Mucosa of descending colon (tissue), 3 donors: ENCODE data around the gene SAFB. TPM values are rescaled to one million over a fixed set of nuclear protein-coding genes. Genes with fewer than 3 reads are reported as not detected.

ENCODE experiments used
- ATAC-seq: fragments of 200-7000 bp; cut with Tn5 transposase; one replicate; pipeline ENCODE4 v1.9.1; 2020; ENCODE audit warnings: mild to moderate bottlenecking, moderate library complexity
- DNase-seq, 3 donors: peaks; one replicate each; pipeline ENCODE4 v3.0.0-alpha.2; 2020
- H3K36me3 ChIP-seq: fragments of 200-600 bp; one replicate; pipeline ENCODE4 v1.8.0; 2021; ENCODE audit warnings: low read depth, mild to moderate bottlenecking
- H3K4me1 ChIP-seq: fragments of 200-600 bp; one replicate; pipeline ENCODE4 v1.8.0; 2021; ENCODE audit warnings: low read depth, mild to moderate bottlenecking
- H3K4me3 ChIP-seq: fragments of 200-600 bp; one replicate; pipeline ENCODE4 v1.8.0; 2021; ENCODE audit warnings: mild to moderate bottlenecking
- H3K9me3 ChIP-seq: fragments of 200-600 bp; one replicate; pipeline ENCODE4 v1.8.0; 2021; ENCODE audit warnings: mild to moderate bottlenecking
- CTCF ChIP-seq: fragments of 200-600 bp; IDR thresholded peaks from one replicate; pipeline ENCODE4 v1.8.0; 2022; ENCODE audit warnings: antibody characterized with exemption, mild to moderate bottlenecking
- intact Hi-C, 2 donors: fragments of 100-400 bp; cut with DNase I in 1 of 2; cut with micrococcal nuclease in 1 of 2; formaldehyde crosslinking; loops; one replicate each; pipeline versions ENCODE4 v1.11.0 to v1.11.1; 2022; cut with DNase I, micrococcal nuclease
- total RNA-seq, 3 donors: library from RNA; stranded (reverse); fragmentation: NEBNext Ultra II Directional in 2 of 3; extraction: Animal tissue kit (Norgen Biotek cat#: 25700) in 2 of 3; gene quantifications; one replicate each; pipeline versions ENCODE4 v1.2.1 to v1.2.4, GENCODE V29; 2021 to 2023
- donor health status: DM: no; HTN: no; CAD: no; lungs with moderate emphysema.
- donor health status: DM: no; HTN: no; CAD: no.
- donor health status: DM: no; HTN: yes; CAD: no.

The SAFB gene
- total RNA-seq, 3 donors from 2014 or later = 78.8 to 115 (median 83.3) TPM

- TF ChIP-seq CTCF = no peak
- H3K9me3 ChIP-seq = no peaks in the 10 kb centered on the region
- no peak for DNase-seq
- H3K4me1 ChIP-seq = no peaks in the 10 kb centered on the region
- intact Hi-C loops = no loop called here
- ATAC-seq = no peak
- no peak overlapping the region for H3K4me3 ChIP-seq
- H3K36me3 ChIP-seq = peaks cover 15% of the 10 kb centered on the region
Observed at GRCh38 chr19:5671600-5671999, 48.7 kb downstream of the SAFB start.

- intact Hi-C loops = no loop called here
- Histone ChIP-seq H3K9me3 (no peaks in the 10 kb centered on the region), H3K36me3 (peaks cover 5% of the 10 kb centered on the region), H3K4me3 (no peak overlapping the region), H3K4me1 (no peaks in the 10 kb centered on the region)
- no peak for TF ChIP-seq CTCF
- ATAC-seq = no peak
- DNase-seq = peak in 1 of 3 donors; percentile 19
Observed at GRCh38 chr19:5672708-5673459, 50.0 kb downstream of the SAFB start.

GRCh38 chr19:5673752-5674151 lies 50.9 kb downstream of the SAFB start:
- Histone ChIP-seq H3K4me1 (no peaks in the 10 kb centered on the region), H3K4me3 (no peak overlapping the region), H3K9me3 (no peaks in the 10 kb centered on the region), H3K36me3 (no peaks in the 10 kb centered on the region)
- intact Hi-C loops = no loop called here
- no peak for ATAC-seq
- no peak for TF ChIP-seq CTCF
- DNase-seq = no peak

- Histone ChIP-seq H3K4me1 (peaks cover 8% of the 10 kb centered on the region), H3K9me3 (no peaks in the 10 kb centered on the region), H3K36me3 (no peaks in the 10 kb centered on the region), H3K4me3 (no peak overlapping the region)
- DNase-seq (no peak), ATAC-seq (no peak)
- intact Hi-C loops = no loop called here
- TF ChIP-seq CTCF = no peak
Observed at GRCh38 chr19:5674714-5675113, 51.8 kb downstream of the SAFB start.

GRCh38 chr19:5676105-5676771 lies 53.4 kb downstream of the SAFB start:
- Histone ChIP-seq H3K9me3 (no peaks in the 10 kb centered on the region), H3K36me3 (no peaks in the 10 kb centered on the region), H3K4me3 (no peak overlapping the region), H3K4me1 (peaks cover 13% of the 10 kb centered on the region)
- intact Hi-C loops = no loop called here
- no peak for ATAC-seq
- peak in 1 of 3 donors; percentile 42 for DNase-seq
- TF ChIP-seq CTCF = no peak
